ENCODE results near the gene WDR44.
"Not testable (repeated sequence)": the region's sequence is repeated elsewhere in the genome, so short reads cannot be mapped to it uniquely, and the experiment has no call there.

WDR44 gene

GRCh38 chrX:118484216-118484903 lies 138.5 kb downstream of the WDR44 start:
- DNase-seq = no peak

GRCh38 chrX:118486693-118487092 lies 140.8 kb downstream of the WDR44 start:
- not testable (repeated sequence) for DNase-seq

GRCh38 chrX:118493016-118493415 lies 147.1 kb downstream of the WDR44 start:
- no peak for DNase-seq

DNA sequence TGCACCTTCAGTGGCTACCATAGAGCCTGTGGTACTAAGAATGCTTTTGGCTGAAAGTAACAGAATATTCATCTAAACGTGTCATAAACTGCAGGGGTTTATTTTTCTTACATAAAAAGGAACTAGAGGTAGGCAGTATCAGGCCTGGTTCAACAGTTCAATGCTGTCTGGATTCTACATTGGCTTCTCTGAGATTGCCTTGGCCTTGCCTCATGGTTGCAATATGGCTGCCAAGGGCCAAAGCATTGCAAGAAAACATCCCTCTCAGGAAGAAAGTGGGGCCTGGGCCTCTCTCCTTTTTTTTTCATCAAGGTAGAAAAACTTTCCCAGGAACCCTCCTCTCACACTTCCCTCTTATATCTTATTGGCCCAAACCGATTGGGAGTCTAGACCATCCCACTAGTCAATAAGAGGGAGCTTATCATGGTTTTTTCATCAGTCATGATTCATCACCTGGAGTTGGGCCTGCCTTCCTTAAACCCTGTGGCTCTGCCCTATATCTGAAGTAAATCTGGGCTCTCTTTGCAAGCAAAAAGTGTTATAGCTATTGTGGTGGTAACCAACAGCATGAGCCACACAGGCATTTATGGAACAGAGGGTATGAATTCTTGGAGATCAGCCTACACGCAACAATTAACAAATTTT lies 147.9 kb downstream of the WDR44 start:
- no peak for DNase-seq

GRCh38 chrX:118495061-118495921 lies 149.4 kb downstream of the WDR44 start, which contains the start of gene DOCK11:
Gene DOCK11, plus strand, starts transcription at chrX:118495815. Its CDS starts 157 bp downstream, at chrX:118495972.
- peak; percentile 62 for DNase-seq

DNA sequence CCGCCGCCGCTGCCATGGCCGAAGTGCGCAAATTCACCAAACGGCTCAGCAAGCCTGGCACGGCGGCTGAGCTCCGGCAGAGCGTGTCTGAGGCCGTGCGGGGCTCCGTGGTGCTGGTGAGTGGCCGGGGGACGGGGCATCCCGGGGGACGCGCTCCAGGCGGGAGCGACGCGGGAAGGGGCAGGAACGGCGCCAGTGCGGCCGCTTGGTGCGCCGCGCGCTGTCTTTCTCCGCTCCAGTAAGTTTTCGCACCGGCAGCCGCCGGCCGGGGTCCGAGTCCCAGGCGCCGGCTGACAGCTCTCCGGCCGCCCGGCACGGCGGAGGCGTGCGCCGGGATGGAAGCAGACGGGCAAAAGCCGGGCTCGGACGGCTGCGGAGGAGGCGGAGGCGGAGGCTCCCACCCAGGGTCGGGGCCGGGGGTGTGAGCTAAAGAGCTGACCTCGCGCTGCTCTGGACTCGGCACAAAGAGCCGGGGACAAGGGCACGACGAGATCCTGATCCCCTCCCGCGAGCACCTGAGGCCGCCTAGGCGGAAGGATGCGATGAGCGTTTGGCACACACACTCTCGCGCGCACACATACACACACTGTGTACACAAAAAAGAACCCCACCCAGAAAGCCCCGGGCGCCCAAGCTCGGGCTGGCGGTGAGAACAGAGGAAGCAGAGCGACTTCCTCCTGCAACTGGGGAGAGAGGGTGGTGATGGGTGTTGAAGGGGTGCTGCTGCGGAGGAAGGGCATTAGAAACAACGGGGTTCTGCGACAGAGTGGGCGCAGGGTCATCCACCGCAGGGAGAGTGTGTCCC lies 150.3 kb downstream of the WDR44 start:
- DNase-seq = no peak

DNA sequence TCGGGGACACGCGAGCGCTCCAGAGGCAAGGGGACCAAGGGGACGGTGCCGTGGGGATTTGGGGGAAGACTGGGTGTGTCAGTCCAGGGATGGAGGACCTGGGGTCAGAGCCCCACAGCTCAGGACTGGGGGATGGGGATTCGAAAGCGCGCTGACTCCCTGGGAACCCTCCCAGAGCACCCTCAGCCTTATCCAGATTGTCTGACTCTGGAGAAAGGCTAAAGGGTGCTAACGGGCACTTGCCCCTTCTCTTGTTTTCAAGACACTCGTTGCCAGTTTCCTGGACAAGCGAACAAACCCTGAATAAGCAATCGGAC lies 150.8 kb downstream of the WDR44 start:
- no peak for DNase-seq

DNA sequence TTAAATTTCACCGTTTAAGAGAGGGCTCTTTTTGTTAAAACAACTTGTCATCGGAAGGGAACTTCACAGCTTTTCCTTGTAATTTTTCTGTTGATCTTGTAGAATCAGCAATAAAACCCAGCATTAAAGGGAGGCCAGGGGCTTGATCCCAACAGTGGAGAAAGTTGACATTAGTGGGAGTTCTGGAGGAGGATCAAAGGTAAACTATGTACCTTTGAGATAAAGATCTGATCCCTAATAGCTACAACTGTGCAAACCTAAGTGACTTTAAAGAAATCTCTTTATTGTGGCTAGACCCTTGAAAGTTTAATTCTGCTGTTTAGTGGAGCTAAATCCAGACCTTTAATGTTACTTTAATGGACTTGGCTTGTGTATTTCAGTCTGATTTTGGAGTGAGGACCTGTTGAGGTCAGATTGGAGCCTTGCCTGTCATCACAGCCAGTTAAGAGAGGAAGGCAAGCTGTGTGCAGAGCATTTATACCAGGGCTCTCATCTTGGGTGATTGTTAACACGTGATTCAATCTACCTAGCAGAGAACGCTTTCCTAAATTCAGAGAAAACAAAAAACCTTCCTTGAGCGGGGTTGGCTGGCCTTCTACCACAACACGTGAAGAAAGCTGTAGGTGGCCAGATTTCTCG lies 151.4 kb downstream of the WDR44 start:
- no peak for DNase-seq

DNA sequence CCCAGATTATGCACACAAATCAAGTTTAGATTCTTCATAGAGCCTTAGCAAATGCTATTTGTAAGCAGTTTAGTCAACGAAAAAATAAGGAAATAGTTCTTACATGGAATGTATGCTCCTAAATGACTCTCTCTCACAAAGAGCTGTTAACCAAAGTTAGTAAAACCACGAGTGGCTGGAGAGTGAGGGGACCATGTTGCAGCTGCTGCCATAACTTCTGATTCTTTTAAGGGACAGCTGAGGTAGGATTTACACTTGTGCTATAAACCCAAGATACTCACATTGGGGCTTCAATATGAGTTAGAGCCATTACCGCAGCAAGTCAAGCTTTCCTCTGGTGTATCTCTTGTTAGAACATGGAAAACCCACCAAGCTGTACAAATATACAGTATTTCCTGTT lies 152.4 kb downstream of the WDR44 start:
- no peak for DNase-seq

- no peak for DNase-seq
Observed at GRCh38 chrX:118498755-118499154, 152.8 kb downstream of the WDR44 start.

DNA sequence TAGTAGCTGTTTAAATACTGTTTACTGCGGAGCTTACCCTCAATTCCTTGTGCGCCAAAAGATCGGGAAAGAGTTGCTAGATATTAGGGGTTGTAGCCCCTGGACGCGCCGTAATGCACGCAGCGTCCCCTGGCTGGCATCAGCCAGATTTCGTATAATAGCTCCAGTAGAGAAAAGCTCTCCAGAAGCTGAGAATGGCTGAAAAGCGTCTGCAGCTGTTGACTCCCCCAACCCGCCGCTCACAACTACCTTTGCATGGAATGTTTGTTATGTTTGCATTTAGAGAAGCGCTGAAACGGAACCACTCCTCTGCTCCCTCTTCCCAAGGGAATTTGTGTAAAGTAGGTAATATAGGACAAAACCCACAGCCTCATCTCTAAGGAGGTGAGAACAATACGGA lies 153.4 kb downstream of the WDR44 start:
- DNase-seq = no peak

Data from midbrain (tissue), 1 donor.